ENCODE results near the gene SLC4A3. TPM values are rescaled to one million over a fixed set of nuclear protein-coding genes. Genes with fewer than 3 reads are reported as not detected.

Gene SLC4A3
- total RNA-seq, 1 experiment from 2014 or later, result 23.0 TPM

- POLR2A ChIA-PET, result no interaction called here
- Histone ChIP-seq H3K27ac (ENCODE audit: low read depth, low read length) (no peak overlapping the region), H3K79me2 (ENCODE audit: insufficient read depth, low read length) (peaks cover 11% of the 10 kb centered on the region; the same call in 1 of the 2 replicates), H3K9me2 (ENCODE audit: insufficient read depth) (no peaks in the 10 kb centered on the region), H2AFZ (ENCODE audit: low read depth, low read length, poor library complexity, severe bottlenecking) (no peak overlapping the region), H4K20me1 (ENCODE audit: insufficient read depth) (no peaks in the 10 kb centered on the region), H3K9me3 (ENCODE audit: control insufficient read depth in 1 of 2, insufficient read depth in 1 of 2, low read depth in 1 of 2, low read length in 2 of 2) (no peaks in the 10 kb centered on the region), H3K4me3 (replicated peaks in 1 of 2; ENCODE audit: low read depth in 1 of 2, low read length in 2 of 2) (no peak overlapping the region), H3K36me3 (ENCODE audit: control insufficient read depth in 1 of 2, insufficient read depth in 2 of 2, low read length in 2 of 2) (0 out of 4 replicates have a peak, but pooled peaks cover 0 to 9% of the 10 kb centered on the region in 2 experiments), H3K4me2 (ENCODE audit: low read length) (no peak overlapping the region), H3K4me1 (ENCODE audit: control insufficient read depth in 1 of 2, insufficient read depth in 2 of 2, low read length in 2 of 2) (peaks cover 4 to 30% of the 10 kb centered on the region in 2 experiments; a peak in 3 of 4 replicates), H3K9ac (ENCODE audit: low read length) (no peak overlapping the region), H3K27me3 (ENCODE audit: insufficient read depth, low read length) (no peaks in the 10 kb centered on the region)
- intact Hi-C loops (cut with micrococcal nuclease), result no loop called here
- DNase-seq (ENCODE audit: low read depth, low spot score) (no peak), ATAC-seq (no peak)
- RAD21 ChIA-PET (ENCODE audit: low non-redundant PET in 1 of 2, low total read pairs in 2 of 2, uncharacterized antibody in 2 of 2, unreplicated experiment in 2 of 2), result no interaction called here
- CTCF ChIA-PET, result no interaction called here
- TF ChIP-seq SP1 (IDR thresholded peaks at IDR 0.05; ENCODE audit: low read depth), result no peak
- BruUV-seq (replicated peaks), result no TSS peak
Observed at GRCh38 chr2:219631406-219631891, 4.0 kb downstream of the SLC4A3 start.

DNA sequence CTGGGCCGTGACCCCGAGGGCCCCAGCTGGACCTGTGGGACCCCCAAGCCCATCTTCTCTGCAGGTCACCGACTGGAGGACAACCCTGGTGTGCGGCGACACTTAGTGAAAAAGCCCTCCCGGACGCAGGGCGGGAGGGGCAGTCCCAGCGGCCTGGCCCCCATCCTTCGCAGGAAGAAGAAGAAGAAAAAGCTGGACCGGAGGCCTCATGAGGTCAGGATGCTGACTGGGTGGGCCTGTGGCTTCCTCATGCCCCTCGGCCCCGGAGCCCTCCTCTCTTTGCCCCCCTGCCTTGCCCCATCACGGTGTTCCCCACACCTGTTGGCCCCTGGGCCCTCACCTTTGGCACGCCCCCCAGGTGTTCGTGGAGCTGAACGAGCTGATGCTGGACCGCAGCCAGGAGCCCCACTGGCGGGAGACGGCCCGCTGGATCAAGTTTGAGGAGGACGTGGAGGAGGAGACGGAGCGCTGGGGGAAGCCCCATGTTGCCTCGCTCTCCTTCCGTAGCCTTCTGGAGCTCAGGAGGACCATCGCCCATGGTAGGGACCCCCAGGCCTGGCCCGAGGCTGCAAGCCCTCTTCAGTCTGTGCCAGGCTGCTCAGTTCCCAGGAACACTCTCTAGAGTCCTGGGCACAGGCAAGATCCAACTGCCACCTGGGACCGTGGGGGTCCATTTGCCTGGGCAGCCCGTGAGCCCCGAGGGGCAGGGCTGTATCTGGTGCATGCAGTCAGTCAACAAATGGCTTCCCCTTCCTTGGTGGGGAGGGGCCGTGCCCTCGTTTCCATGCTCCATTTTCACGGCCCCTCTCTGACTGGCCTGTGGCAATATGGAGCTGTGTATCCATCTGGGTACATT is 4.7 kb downstream of the SLC4A3 start:
- Histone ChIP-seq H3K9me2 (ENCODE audit: insufficient read depth) (no peaks in the 10 kb centered on the region), H3K4me3 (replicated peaks in 1 of 2; ENCODE audit: low read depth in 1 of 2, low read length in 2 of 2) (no peak overlapping the region), H3K4me2 (ENCODE audit: low read length) (no peak overlapping the region), H3K9me3 (ENCODE audit: control insufficient read depth in 1 of 2, insufficient read depth in 1 of 2, low read depth in 1 of 2, low read length in 2 of 2) (no peaks in the 10 kb centered on the region), H3K79me2 (ENCODE audit: insufficient read depth, low read length) (peaks cover 11% of the 10 kb centered on the region; the same call in 1 of the 2 replicates), H3K27ac (ENCODE audit: low read depth, low read length) (no peak overlapping the region), H3K4me1 (ENCODE audit: control insufficient read depth in 1 of 2, insufficient read depth in 2 of 2, low read length in 2 of 2) (peaks cover 0 to 23% of the 10 kb centered on the region in 2 experiments; a peak in 2 of 4 replicates), H3K36me3 (ENCODE audit: control insufficient read depth in 1 of 2, insufficient read depth in 2 of 2, low read length in 2 of 2) (peaks cover 0 to 9% of the 10 kb centered on the region in 2 experiments; a peak in 1 of 4 replicates), H4K20me1 (ENCODE audit: insufficient read depth) (no peaks in the 10 kb centered on the region), H2AFZ (ENCODE audit: low read depth, low read length, poor library complexity, severe bottlenecking) (no peak overlapping the region), H3K9ac (ENCODE audit: low read length) (no peak overlapping the region), H3K27me3 (ENCODE audit: insufficient read depth, low read length) (no peaks in the 10 kb centered on the region)
- ATAC-seq (no peak), DNase-seq (ENCODE audit: low read depth, low spot score) (no peak)
- intact Hi-C loops (cut with micrococcal nuclease), result no loop called here
- no TSS peak for BruUV-seq (replicated peaks)
- ChIA-PET CTCF (no interaction called here), POLR2A (no interaction called here), RAD21 (ENCODE audit: low non-redundant PET in 1 of 2, low total read pairs in 2 of 2, uncharacterized antibody in 2 of 2, unreplicated experiment in 2 of 2) (no interaction called here)
- TF ChIP-seq RAD21 (IDR thresholded peaks at IDR 0.05; ENCODE audit: low read depth), result no peak
- TF ChIP-seq, protein P1, sequence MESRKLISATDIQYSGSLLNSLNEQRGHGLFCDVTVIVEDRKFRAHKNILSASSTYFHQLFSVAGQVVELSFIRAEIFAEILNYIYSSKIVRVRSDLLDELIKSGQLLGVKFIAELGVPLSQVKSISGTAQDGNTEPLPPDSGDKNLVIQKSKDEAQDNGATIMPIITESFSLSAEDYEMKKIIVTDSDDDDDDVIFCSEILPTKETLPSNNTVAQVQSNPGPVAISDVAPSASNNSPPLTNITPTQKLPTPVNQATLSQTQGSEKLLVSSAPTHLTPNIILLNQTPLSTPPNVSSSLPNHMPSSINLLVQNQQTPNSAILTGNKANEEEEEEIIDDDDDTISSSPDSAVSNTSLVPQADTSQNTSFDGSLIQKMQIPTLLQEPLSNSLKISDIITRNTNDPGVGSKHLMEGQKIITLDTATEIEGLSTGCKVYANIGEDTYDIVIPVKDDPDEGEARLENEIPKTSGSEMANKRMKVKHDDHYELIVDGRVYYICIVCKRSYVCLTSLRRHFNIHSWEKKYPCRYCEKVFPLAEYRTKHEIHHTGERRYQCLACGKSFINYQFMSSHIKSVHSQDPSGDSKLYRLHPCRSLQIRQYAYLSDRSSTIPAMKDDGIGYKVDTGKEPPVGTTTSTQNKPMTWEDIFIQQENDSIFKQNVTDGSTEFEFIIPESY (IDR thresholded peaks at IDR 0.05; ENCODE audit: extremely low read depth, insufficient replicate concordance, low read length), result no peak
- no peak for TF ChIP-seq CBX3 (IDR thresholded peaks at IDR 0.05; ENCODE audit: low read depth)
- TF ChIP-seq ZFX (IDR thresholded peaks at IDR 0.05), result no peak
- no peak for TF ChIP-seq SP1 (IDR thresholded peaks at IDR 0.05; ENCODE audit: low read depth)
- TF ChIP-seq ELF1 (IDR thresholded peaks at IDR 0.05; ENCODE audit: borderline replicate concordance, low read depth), result no peak

All from HCT116 (cell line).